Measurements from ENCODE around the gene MED16.

The MED16 gene

DNA sequence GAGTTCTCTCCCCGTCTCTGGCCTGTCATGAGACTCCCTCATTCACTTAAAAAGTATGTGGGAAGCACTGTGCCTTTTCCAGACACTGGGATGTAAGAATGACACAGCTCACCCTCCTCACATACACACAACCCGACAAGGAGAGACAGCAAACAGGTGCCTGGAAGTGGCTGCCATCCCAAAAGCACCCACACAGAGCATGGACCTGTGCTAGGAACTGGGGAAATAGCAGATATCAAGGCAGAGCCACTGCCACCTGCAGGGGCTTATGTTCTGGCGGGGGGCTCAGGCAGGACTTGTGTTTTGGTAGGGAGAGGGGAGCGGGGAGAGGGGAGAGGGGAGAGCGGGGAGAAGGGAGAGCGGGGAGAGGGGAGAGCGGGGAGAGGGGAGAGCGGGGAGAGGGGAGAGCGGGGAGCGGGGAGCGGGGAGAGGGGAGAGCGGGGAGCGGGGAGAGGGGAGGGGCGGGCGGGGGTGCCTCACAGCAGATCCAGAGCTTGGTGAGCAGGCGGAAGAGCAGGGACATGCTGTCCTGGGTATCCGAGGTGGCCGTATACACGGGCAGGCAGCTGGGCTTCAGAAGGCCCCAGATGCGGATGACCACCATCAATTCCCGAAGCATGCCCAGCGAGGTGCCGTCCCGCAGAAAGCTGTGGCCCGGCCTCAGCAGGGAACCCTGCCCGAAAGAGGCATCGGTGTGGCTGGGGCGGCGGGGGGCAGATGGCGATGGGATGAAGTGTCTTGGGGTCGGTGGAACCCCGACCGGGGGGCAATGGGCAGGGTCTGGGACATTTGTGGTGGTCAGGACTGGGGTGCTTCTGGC, 21.3 kb downstream of the MED16 start:
- DNase-seq (ENCODE audit: low read depth in 2 of 2): no peak

DNA sequence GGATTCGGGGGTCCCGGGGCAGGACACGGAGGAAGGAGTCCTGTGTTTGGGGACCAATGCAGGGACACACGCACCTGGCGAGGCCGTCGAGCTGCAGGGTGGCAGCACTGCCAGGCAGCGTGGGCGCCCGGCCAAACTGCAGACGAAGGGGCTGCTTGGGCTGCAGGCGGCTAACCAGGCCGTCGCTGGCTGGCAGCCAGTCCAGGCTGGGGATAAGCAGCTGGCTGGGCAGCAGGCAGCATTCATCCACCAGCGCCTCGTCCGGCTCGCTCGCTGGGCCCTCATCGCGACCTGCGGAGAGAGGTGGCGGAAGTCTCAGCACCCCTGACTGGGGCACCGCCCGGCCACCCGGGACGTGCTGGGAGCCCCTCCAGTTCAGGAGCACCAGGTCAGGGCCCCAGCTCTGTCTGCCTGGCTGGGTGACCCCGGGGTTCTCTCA, 22.0 kb downstream of the MED16 start:
- DNase-seq (ENCODE audit: low read depth in 2 of 2): no peak

DNA sequence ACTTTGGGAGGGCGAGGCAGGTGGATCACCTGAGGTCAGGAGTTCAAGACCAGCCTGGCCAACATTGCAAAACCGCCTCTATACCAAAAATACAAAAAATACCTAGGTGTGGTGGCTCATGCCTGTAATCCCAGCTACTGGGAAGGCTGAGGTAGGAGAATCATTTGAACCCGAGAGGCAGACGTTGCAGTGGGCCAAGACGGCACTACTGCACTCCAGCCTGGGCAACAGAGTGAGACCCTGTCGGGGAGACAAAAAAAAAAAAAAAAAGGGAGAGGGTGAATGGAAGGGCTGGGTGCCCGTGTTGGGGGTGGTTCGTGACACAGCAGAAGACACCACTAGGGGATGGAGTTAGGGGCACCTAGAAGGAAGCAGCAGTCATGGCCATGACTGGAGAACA, 22.7 kb downstream of the MED16 start:
- no peak for DNase-seq (ENCODE audit: low read depth in 2 of 2)

DNA sequence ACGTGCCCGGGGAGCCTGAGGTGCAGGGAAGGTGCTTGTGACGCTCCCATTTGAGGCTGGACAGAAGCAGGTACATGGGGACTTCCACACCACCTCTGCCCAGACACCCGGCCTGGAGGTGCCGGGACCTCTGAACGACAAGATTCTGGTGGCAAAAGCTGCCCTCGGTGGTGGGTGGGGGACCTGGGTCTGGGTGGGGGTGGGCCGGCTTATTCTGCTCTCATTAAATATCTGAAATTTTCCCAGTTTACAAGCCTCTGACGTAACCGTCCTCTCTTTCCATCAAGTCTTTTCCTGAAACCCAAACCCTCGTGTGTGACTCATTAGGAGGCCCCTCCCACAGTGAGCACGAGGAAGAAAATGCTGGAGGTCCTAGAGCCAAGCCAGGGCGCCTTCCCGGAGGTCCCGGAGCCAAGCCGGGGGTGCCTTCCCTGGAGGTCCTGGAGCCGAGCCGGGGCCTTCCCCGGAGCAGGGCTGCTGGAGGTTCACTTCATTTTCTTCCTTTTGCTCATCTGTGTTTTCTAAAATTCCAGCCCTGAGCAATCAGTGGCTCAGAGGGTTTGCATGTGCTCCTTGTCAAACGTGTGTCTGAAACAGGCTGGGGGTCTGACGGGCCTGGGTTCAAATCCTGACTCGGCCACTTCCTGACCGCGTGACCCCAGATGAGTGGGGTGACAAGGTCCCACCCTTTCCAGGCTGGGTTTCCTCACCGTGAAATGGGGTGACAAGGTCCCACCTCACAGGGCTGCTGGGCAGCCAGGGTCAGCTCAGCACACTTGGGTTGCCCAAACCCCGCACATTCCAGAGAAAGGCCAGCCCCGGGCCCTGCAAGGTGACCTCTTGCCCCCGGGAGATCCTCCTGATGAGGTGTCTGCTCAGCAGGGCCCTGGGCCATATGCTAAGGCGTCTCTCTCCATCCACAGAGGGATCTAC, 23.5 kb downstream of the MED16 start:
- DNase-seq (ENCODE audit: low read depth in 2 of 2): no peak

DNA sequence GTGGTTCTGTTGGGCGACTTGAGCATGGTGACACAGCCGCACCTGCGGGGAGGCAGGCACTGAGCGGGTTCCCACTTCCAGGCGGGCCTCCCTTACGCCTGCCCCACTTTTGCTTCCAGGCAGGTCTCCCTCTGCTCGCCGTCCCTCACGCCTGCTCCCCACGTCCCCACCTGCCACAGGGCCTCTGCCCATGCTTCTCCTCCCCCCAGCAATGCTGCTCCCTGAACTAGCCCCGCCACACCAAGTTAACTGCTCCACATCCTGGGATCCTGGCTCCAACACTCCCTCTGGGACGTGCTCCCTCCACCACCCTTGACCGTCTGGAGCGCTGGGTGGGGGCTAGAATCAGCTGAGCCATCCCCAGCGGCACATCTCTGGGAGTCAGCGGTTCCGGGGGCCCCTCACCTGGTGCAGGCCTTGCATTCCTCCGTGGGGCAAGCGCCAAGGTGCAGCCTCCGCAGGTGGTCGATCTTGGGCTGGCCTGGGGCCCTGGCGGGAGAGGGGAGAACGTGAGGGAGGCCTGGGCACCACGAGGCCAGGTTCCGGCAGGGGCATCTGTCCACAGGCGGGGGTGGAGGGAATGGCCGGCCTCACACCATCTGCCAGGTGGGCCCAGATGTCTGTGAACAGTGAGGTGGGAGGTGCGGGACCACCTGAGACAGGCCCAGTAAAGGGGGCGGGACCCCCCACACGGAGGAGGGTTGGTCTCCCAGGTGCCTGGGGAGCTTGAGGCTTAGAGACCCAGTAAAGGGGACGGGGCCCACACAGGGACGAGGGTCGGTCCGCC, 24.3 kb downstream of the MED16 start:
- no peak for DNase-seq (ENCODE audit: low read depth in 2 of 2)

DNA sequence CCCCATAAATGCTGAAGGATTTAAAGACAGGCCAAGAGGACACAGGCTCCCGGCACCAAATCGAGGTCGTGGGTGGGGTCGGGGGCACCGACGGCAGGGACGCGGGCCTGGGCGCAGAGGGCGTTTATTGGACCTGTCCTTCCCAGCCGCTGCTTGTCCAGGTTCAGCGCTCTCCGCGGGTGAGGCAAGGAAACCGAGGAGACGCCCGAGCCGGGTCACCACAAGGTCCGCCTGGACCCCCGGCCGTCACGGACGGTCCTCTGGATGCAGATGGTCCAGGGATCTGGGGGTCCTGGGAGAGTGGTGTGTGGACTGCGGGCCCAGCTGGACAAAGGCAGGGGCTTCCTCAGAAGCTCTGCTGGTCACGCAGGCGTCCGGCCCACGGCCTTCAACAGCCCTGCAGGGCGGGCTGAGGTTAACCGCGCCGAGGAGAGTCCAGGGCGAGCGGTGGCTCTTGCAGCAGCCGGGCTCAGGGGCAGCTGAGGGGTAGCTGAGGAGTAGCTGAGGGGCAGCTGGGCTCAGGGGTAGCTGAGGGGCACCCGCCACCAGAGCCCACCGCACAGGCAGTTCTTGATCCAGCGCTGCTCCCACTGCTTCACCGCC, 25.0 kb downstream of the MED16 start:
- DNase-seq (ENCODE audit: low read depth in 2 of 2): no peak

DNA sequence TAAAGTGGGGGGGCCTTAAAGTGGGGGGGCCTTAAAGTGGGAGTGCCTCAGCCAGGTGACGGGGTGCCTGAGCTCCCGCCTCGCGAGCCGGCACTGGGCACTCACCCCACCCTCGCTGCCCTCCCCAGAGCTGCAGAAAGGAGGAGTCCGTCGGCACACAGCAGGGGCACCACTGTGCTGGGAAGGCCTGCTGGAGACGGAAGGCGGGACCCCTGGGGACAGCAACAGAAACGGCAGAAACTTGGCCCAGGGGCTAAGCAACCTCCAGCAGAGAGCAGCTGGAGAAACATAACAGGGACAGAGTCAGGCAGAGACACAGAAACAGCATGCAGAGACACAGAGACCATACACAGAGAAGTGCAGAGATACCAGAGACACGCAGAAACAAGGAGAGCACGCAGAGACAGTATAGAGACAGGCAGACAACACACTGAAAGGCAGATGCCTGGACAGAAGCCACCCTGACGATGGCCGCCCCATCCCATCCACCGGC, 25.6 kb downstream of the MED16 start:
- no peak for DNase-seq (ENCODE audit: low read depth in 2 of 2)

DNA sequence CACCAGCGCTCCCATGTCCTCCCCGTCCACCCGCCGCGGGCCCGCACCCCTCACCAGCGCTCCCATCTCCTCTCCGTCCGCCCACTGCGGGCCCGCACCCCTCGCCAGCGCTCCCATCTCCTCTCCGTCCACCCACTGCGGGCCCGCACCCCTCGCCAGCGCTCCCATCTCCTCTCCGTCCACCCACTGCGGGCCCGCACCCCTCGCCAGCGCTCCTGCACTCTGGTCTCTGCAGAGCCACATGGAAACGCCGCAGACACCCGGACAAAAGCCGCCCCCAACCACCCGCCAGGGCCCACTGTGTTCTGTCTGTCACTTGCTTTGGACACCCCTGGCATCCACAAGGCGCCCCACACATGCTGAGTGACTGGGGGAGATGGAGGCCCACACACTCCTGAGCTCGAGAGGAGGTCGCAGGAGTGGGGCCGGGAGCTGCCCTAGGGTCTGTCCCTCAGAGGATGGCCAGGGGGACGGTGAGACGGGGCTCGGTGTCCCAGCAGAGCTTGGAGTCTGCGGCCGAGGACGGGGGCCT, 26.2 kb downstream of the MED16 start:
- no peak for DNase-seq (ENCODE audit: low read depth in 2 of 2)

DNA sequence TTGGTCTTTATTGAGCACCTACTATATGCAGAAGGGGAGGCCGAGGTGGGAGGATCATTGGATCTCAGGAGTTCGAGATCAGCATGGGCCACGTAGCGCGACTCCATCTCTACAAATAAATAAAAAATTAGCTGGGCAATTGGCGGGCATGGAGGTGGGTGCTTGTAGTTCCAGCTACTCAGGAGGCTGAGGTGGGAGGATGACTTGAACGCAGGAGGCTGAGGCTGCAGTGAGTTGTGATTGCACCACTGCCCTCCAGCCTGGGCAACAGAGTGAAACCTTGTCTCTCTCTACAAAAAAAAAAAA, 29.7 kb downstream of the MED16 start:
- no peak for DNase-seq (ENCODE audit: low read depth in 2 of 2)

DNA sequence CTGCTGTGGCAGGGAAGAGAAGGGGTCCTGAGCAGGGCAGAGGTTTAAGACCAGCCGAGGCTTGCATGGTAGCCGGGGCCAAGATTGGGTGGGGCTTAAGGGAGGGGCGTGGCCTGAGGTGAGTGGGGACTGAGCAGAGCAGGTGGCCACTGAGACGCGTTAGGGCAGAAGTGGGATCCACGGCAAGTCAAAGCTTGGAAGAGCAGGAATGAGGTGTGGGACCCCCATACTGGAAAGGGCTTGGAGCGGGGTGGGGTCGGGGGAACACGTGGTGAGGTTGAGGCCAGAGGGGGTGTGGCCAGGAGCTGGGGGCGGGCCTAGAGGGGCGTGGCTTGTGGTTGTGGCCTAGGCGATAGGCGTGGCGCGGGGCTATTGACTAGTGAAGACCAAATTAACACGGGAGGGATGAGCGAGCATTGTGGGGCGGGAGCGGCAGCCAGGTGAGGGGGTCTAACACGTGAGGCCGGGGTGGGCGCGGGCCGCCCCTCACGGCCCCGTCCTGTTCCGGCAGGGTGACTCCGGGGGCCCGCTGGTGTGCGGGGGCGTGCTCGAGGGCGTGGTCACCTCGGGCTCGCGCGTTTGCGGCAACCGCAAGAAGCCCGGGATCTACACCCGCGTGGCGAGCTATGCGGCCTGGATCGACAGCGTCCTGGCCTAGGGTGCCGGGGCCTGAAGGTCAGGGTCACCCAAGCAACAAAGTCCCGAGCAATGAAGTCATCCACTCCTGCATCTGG, 30.2 kb downstream of the MED16 start:
- DNase-seq (ENCODE audit: low read depth in 2 of 2): peak; percentile 58 to 75

DNA sequence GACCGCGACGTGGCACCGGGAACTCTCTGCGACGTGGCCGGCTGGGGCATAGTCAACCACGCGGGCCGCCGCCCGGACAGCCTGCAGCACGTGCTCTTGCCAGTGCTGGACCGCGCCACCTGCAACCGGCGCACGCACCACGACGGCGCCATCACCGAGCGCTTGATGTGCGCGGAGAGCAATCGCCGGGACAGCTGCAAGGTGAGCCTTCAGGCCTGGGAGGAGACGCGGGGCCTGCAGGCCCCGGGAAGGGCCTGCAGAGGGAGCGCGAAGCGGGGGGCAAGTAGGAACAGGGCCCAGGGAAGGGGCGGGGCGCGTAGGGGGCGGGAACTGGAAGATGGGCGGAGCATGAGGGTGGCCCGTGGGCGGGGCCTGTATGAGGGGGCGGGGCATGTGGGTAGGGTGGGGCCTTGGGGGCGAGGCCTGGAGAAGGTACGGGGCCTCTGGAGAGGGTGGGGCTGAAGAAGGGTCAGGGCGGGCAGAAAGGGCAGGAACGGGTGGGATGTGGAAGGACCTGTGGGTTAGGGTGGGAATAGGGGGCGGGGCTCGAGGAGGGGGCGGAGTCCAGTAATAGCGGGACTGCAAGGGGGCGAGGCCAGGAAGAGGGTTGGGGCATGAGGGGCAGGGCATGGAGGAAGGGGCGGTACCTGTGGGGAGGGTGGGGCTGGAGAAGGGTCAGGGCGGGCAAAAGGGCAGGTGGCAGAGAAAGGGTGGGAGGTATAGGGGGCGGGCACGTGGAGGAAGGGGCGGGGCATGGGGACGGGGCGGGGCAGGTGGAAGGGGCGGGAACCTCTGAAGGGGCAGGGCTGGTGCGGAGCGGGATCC, 31.0 kb downstream of the MED16 start:
- DNase-seq (ENCODE audit: low read depth in 2 of 2): peak; percentile 50 to 57

DNA sequence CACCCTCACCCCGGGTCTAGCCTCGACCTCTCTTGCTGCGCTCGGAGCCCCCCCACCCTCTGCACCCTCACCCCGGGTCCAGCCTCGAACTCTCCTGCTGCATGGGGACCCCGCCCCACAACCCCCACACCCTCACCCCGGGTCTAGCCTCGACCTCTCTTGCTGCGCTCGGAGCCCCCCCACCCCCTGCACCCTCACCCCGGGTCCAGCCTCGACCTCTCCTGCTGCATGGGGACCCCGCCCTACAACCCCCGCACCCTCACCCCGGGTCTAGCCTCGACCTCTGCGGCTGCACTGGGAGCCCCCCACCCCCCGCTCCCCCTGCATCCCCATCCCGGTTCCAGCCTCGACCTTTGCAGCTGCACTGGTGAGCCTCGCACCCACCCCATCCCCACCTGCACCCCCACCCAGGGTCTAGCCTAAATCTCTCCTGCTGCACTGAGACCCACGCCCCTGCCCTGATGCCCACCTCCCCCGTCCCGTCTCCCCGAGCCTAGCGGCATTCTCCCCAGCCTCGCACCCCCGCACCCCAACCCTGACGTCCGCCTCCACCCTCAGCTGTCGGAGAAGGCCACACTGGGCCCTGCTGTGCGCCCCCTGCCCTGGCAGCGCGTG, 31.7 kb downstream of the MED16 start:
- no peak for DNase-seq (ENCODE audit: low read depth in 2 of 2)

DNA sequence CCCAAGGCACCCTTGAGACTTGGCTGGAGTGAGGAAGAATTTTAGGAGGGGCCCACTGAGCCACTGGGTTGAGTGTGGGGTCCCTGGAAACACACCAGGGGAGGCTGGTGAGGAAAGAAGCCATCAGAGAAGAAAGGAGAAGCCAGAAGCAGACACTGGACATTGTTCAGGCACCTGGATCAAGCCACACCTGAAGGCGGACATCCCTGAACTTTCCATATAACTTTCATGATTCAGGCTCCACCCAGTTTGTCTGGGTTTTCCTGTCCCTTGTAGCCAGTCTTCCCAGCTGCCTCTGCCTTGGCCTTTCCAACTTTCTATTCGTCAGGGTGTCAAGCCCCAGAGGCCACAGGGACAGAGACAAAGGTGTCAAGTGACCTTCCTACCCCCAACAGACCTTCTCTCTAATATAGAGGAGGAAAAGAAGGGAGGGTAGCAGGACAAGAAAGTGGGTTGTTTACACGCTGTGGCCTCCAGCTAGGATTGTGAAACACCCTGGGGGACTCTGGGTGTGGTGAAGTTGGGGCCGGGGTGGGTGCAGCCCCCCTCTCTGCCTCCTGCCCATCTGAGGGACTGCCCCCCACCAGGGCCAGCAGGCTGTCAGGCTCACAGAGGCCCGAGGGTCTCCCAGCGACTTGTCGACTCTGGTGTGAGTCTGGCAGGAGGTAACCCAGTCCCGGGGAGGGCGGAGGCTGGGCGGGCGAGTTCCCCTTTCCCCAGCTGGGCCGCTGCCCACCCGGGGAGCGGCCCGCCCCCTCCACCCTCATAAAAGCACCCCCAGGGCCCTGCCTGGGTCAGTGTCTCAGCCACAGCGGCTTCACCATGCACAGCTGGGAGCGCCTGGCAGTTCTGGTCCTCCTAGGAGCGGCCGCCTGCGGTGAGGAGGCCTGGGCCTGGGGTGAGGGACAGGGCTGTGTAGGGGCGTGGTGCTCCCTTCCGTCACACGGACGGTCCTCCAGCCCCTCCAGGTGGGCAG, 33.8 kb downstream of the MED16 start, which contains the start of gene CFD:
Gene CFD, plus strand, starts transcription at position 797 of the 976 bp plus-strand sequence. Its CDS starts 26 bp downstream, at position 823.
- no peak for DNase-seq (ENCODE audit: low read depth in 2 of 2)

DNA sequence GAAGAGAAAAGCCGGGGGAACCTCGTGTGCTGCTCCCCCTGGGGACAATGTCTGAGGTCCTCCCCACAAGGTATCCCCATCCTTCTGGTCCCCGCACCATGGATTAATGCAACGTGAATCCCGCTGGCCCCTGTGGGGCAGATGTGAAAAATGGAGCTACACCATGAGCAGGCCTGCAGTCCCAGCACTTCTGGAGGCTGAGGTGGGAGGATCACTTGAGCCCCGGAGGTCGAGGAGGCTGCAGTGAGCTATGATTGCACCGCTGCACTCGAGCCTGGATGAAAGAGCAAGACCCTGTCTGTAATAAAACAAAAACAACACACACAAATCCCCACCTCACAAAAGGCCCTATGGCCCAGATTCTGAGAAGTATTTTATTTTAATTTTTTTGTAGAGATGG, 34.7 kb downstream of the MED16 start:
- DNase-seq (ENCODE audit: low read depth in 2 of 2): no peak

DNA sequence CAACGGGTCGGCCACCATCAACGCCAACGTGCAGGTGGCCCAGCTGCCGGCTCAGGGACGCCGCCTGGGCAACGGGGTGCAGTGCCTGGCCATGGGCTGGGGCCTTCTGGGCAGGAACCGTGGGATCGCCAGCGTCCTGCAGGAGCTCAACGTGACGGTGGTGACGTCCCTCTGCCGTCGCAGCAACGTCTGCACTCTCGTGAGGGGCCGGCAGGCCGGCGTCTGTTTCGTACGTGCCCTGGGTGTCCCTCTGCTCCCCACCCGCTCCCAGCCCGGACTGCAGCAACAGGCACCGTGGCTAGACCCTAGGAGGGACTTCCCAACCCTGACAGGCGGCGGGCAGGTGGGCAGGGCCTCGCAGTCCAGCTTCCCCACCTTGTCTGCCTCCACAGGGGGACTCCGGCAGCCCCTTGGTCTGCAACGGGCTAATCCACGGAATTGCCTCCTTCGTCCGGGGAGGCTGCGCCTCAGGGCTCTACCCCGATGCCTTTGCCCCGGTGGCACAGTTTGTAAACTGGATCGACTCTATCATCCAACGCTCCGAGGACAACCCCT, 37.3 kb downstream of the MED16 start:
- DNase-seq (ENCODE audit: low read depth in 2 of 2): no peak

DNA sequence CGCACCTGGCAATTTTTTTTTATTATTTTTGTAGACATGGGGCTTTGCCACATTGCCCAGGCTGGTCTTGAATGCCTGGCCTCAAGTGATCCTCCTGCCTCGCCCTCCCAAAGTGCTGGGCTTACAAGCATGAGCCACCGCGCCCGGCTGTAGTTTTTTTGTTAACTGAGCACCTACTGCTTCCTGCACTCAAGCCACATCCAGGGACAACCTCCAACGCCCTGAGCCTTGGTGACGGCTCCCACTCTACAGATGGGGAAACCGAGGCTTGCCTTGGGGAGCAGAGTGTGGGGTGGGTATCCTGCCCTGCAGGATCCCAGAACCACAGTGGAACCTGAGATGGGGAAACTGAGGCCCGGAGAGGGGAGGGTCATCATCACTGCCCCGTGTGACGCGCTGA, 37.8 kb downstream of the MED16 start:
- no peak for DNase-seq (ENCODE audit: low read depth in 2 of 2)

DNA sequence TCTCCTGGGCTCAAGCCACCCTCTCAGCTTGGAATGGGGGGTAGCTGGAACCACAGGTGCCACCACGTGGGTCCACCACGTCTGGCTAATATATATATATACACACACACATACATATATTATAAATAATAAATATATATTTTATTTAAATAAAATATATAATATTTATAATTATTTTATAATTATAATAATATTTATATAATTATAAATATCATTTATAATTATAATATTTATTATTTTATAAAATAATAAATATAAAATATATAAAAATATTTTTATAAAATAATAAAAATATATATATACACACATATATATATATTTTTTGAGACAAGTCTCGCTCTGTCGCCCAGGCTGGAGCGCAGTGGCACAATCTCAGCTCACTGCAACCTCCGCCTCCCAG, 38.4 kb downstream of the MED16 start:
- DNase-seq (ENCODE audit: low read depth in 2 of 2): no peak
